Stimulated activated CD4-positive, alpha-beta T cell treated with anti-CD3 and anti-CD28 coated beads, Interleukin-4, amount 100 ng/mL, for 1 hour (primary cell): ENCODE results near the gene RPL10.

Experiments used
- DNase-seq: peaks from one replicate; pipeline ENCODE4 v3.0.0-alpha.2; 2020

RPL10 gene

GRCh38 chrX:154433605-154434004 lies 35.4 kb downstream of the RPL10 start:
- DNase-seq, result no peak

DNA sequence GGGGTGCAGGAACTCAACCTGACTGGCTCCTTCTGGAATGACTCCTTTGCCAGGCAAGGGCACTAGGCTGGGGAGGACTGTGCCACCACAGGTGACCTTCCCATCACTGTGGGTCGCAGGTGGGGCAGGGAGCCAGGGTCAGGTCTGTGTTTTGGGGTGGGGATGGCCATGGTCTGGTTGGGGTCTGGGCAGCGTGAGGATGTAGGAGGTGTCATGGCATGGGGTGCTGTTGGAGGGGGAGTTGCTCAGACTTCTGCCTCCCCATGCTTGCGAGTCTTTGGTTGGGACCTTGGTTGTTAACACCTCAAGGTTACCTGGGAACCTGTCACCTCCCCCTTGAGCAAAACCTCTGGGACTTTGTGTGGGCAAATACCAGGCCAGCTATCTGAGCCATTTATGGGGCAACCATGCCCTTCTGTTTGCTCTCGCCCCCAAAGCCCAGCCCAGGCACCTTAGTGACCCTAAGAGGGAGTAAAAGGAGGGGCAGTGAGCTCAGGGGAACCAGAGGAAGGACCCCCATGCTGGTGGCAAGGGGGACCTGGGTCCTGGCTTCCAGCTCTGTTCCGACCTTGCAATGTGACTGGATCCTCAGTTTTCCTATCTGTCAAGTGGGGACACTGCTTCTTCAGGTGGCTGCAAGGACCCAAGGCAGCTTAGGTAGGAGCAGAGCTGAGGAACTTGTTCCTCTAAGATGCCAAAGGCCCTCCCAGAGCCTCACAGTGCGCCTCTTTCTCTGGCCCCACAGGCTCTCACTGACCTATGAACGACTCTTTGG lies 36.4 kb downstream of the RPL10 start:
- no peak for DNase-seq

- DNase-seq, result no peak
These were observed 37.1 kb downstream of the RPL10 start for GRCh38 chrX:154435171-154435733.

DNA sequence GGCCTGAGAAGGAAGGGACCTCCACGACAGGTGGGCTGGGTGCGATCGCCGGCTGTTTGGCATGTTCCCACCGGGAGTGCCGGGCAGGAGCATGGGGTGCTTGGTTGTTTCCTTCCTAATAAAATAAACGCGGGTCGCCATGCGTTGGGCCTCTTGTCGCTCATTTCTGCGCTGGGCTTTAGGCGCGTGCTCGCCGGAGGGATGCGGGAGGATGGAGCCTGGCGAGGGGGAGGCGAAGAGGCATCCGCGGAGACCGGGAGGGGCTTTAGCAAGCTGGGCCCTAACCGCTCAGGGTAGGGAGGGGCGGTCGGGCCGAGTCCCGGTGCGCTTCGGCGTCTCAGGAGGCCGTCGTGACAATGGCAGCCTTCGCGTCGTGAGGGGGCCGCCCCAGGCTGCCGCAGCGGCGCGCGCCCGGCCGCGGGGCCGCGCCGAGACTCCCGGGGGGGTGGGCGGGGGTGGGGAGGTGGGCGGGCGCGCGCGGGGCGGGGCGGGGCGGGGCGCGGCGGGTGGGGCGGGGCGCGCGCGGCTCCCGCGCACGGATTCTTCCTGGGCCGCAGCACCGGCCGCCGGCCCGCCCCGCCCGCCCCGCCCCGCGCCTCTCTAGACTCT lies 38.3 kb downstream of the RPL10 start:
- DNase-seq, result peak; percentile 52

- peak; percentile 62 for DNase-seq
These were observed 39.0 kb downstream of the RPL10 start, which contains the start of gene GDI1 for GRCh38 chrX:154436983-154437752. GDI1 (plus strand) TSS chrX:154437154; CDS start chrX:154437255, 101 bp downstream.

- no peak for DNase-seq
These were observed 40.1 kb downstream of the RPL10 start for GRCh38 chrX:154437971-154438893.

DNA sequence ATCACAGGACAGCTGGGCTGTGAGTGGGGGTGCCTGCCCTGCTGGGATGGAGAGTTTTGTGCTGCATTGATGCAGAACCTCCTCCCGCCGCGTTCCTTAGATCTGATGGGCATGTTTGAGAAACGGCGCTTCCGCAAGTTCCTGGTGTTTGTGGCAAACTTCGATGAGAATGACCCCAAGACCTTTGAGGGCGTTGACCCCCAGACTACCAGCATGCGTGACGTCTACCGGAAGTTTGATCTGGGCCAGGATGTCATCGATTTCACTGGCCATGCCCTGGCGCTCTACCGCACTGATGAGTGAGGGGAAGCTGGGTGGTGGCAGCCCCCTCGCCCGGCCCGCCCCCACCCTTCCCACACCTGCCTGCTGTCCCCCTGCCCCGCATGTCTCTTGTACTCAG lies 41.7 kb downstream of the RPL10 start:
- no peak for DNase-seq

DNA sequence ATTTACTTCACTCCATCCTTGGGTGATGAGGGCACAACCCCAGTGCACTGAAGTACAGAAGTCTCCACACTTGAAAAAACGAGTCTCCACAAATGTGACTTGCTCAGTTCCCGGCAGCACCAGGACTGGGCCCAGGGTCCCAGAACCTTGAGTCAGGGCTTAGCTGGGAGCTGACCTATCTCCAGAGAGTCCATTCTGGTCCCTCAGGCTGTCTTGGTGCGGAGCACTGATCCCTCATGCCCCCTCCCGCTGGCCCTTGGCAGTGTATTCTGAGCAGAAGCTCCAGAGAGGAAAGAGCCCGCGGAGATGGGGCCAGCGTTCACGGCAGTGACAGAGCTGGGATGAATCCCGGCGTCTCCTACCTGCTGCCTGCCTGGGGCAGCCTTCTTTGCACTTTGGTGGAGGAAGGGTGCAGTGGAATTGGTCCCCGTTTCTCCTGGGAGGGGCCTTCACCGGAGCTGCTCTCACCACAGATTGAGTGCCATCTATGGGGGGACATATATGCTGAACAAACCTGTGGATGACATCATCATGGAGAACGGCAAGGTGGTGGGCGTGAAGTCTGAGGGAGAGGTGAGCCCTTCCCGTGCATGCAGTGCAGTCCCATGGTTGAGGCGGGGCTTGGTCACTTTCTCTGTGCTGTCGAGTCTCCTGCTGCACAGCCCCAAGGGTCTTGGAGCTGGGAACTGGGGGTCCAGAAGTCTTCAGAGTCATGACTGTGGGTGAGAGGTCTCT lies 42.6 kb downstream of the RPL10 start:
- DNase-seq, result no peak

GRCh38 chrX:154441564-154441963 lies 43.4 kb downstream of the RPL10 start:
- DNase-seq, result no peak

- DNase-seq, result no peak
These were observed 44.0 kb downstream of the RPL10 start for GRCh38 chrX:154441984-154442707.

- DNase-seq, result no peak
These were observed 45.3 kb downstream of the RPL10 start for GRCh38 chrX:154443479-154443910.

DNA sequence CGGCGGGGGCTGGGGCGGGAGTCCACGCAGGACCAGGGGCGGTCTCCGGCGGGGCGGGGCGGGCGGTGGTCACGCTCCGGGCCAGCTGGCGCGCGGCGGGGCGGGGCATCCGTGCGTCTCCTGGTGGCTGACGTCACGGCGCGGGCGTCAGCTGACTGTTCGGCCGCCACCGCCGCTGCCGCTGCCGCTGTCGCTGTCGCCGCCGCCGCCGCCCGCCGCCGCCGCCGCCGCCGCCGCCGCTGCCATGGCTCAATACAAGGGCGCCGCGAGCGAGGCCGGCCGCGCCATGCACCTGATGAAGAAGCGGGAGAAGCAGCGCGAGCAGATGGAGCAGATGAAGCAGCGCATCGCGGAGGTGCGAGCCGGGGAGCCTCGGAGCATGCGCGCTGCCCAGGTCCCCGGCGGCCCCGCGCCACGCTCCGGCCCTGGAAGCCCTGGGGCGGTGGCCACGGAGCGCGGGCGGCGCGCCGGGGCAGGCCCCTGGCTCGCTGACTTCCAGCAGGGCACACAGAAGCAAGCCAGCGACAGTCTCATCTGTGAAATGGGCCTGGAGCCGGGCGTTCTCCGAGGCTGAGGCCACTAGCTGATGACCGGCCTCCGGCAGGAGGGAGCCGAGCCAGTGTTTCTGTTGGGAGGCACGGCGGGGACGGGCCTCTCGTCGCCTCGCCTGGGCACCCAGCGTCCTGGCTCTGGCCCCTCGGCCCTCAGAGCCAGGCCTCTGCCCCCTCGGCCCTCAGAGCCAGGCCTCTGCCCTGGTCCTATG lies 46.0 kb downstream of the RPL10 start, which contains the start of gene FAM50A:
FAM50A (plus strand) TSS at position 150 of the 763 bp plus-strand sequence; CDS start at position 245, 95 bp downstream.
- DNase-seq, result peak; percentile 73

DNA sequence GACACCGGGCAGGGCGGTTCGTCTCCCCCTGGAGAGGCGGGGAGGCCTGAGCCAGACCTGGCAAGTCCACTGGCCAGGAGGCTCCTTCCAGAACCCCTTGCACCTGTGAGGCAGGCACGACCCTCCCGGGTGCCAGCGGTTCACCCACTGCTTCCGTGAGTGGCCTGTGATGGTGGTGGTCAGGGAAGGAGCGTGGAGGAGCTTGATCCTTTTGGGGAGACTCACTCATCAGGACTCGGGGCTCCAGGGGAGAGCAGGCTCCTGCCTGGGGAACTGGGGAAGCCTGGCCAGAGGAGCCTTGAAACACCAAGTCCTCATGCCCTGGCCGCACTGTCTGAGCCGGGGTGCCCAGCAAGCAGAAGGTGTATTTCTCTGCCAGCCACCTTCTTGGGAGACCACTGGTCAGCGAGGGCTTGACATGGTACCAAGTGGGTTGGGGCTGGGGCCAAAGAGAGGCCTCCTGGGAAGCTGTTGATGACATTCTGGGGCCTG lies 46.6 kb downstream of the RPL10 start:
- DNase-seq, result no peak

- DNase-seq, result no peak
These were observed 47.6 kb downstream of the RPL10 start for GRCh38 chrX:154445776-154446175.

DNA sequence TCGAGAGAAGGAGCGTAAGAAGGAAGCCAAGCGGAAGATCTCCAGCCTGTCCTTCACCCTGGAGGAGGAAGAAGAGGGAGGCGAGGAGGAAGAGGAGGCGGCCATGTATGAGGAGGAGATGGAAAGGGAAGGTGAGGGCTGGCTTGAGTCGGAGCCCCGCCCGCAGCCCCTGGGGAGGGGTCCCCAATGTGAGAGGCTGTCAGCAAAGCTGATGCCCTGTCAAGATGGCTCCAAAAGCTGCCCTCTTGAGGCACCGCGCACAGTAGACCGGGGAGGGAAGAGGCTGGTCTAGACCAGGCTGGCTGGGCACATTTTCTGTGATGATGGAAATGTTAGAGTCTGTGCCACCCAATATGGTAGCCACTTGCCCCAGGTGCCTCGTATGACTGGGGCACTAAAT lies 48.3 kb downstream of the RPL10 start:
- no peak for DNase-seq

DNA sequence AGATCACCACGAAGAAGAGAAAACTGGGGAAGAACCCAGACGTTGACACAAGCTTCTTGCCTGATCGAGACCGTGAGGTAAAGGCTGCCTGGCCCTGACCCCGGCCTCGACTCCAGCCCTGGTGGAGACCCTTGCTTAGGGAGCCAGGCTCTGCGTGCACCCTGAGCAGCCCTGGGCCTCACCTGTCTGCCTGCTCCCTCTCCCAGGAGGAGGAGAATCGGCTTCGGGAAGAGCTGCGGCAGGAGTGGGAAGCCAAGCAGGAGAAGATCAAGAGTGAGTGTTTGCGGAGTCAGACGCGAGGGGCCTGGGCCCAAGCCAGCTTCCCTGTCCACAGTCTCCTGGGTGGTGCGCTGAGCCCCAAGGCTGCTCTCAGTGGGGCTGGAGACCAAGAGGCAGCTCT lies 50.3 kb downstream of the RPL10 start:
- DNase-seq, result no peak

GRCh38 chrX:154449618-154450017 lies 51.4 kb downstream of the RPL10 start:
- no peak for DNase-seq

- no peak for DNase-seq
These were observed 52.1 kb downstream of the RPL10 start for GRCh38 chrX:154450312-154450711.
